SU-DHL-6 (cell line): ENCODE results near the gene KATNB1.

ENCODE experiments used
- H2AFZ ChIP-seq: fragments of 200-600 bp; sonication (generic); 2 replicates; pipeline ENCODE4 v1.6.1; 2014; ENCODE audit warnings: low read depth, mild to moderate bottlenecking, moderate library complexity, mixed read lengths, antibody characterized with exemption, low read length; ENCODE audit not compliant: severe bottlenecking
- H3F3A ChIP-seq: fragments of 200-600 bp; shearing (Covaris generic); 2 replicates; pipeline ENCODE4 v1.6.0; 2016; ENCODE audit warnings: antibody characterized with exemption, mild to moderate bottlenecking; ENCODE audit not compliant: insufficient read depth
- H3K27ac ChIP-seq: fragments of 200-600 bp; sonication (generic); 2 replicates; pipeline ENCODE4 v1.5.1; 2016; ENCODE audit warnings: low read depth, mild to moderate bottlenecking, low read length, moderate library complexity, mixed read lengths
- H3K27me3 ChIP-seq: fragments of 200-600 bp; sonication (generic), shearing (Covaris generic); 2 replicates; pipeline ENCODE4 v1.6.0; 2014; ENCODE audit warnings: mild to moderate bottlenecking, low read length
- H3K36me3 ChIP-seq: fragments of 200-600 bp; sonication (generic); 2 replicates; pipeline ENCODE4 v1.6.1; 2014; ENCODE audit warnings: mild to moderate bottlenecking, low read length, mixed read lengths
- H3K4me2 ChIP-seq: fragments of 300-600, 200-600 bp; shearing (Covaris generic), sonication (generic); 2 replicates; pipeline ENCODE4 v1.6.0; 2014; ENCODE audit warnings: low read length, low read depth, mild to moderate bottlenecking; ENCODE audit not compliant: poor library complexity, severe bottlenecking
- H3K4me3 ChIP-seq: fragments of 200-600 bp; sonication (generic); 2 replicates; pipeline ENCODE4 v1.5.1; 2014; ENCODE audit warnings: antibody characterized with exemption, low read length, mild to moderate bottlenecking, mixed read lengths; ENCODE audit not compliant: insufficient read depth, poor library complexity, severe bottlenecking
- H3K79me2 ChIP-seq: fragments of 200-600 bp; sonication (generic); 2 replicates; pipeline ENCODE4 v1.6.1; 2014; ENCODE audit warnings: mild to moderate bottlenecking, low read length, moderate library complexity; ENCODE audit not compliant: insufficient read depth
- H3K9ac ChIP-seq: fragments of 200-600 bp; sonication (generic); 2 replicates; pipeline ENCODE4 v1.7.0; 2014; ENCODE audit warnings: mild to moderate bottlenecking, low read length
- H3K9me2 ChIP-seq: fragments of 200-600 bp; sonication (generic); replicated peaks from 2 replicates; pipeline ENCODE4 v1.6.1; 2014; ENCODE audit warnings: low read length; ENCODE audit not compliant: insufficient read depth
- H3K9me3 ChIP-seq: fragments of 200-600 bp; sonication (generic); 2 replicates; pipeline ENCODE4 v1.6.1; 2014; ENCODE audit warnings: low read length, mixed read lengths; ENCODE audit not compliant: insufficient read depth
- H4K20me1 ChIP-seq: fragments of 200-600 bp; sonication (generic); 2 replicates; pipeline ENCODE4 v1.6.1; 2014; ENCODE audit warnings: low read depth, mild to moderate bottlenecking, antibody characterized with exemption, low read length, moderate library complexity, mixed read lengths
- CTCF ChIP-seq: fragments of 200-600 bp; sonication (generic); IDR thresholded peaks from one replicate; pipeline ENCODE4 v1.5.1; 2017; ENCODE audit warnings: antibody characterized with exemption, mild to moderate bottlenecking, low read length, moderate library complexity; ENCODE audit not compliant: insufficient read depth, poor library complexity, severe bottlenecking
- EZH2phosphoT487 ChIP-seq: fragments of 200-600 bp; sonication (generic), shearing (Covaris generic); conservative IDR thresholded peaks from 2 replicates; pipeline ENCODE4 v1.6.1; 2018; ENCODE audit warnings: mild to moderate bottlenecking, antibody characterized with exemption, low read length, moderate library complexity, mixed read lengths

KATNB1 gene

DNA sequence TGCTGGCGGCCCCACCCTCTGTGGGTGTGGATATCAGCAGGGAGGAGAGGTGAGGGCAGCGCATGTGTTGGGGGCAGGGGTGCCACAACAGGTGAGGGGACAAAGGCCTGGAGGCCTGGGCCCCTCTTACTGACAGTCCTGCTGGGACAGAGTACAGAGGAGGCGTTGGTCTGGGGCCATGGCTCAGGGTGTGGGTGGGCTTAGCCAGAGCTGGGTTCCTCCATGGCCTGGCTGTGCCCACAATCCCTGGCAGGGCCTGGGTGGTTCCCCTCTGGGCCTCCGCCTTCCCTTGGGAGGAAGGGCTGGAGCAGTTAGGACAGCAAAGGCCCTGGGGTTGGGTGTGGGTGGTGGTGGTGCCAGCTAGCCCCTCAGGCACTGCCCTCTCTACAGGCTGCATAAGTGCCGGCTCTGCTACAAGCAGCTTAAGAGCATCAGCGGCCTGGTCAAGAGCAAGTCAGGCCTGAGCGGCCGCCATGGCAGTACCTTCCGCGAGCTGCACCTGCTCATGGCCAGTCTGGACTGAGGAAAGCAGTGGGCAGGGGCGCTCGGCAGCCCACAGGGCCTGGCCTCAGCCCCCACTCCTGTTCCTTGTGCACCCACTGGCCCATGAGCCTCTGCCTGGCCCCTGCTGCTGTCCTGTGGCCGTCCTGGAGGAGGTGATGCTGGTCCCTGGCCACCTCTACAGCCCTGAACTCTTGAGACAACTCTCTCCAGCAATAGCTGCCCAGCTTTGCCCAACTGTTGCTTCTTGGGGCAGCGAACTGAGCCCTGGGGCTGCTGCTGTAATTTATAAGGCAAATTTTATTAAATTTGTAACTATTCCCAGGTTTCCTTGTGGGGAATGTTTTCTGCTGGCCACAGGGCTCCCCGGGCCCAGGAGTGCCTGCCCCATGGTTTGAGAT lies 21.1 kb downstream of the KATNB1 start:
- H3F3A ChIP-seq: no peaks in the 10 kb centered on the region
- no peaks in the 10 kb centered on the region for H3K36me3 ChIP-seq
- H3K79me2 ChIP-seq: no peaks in the 10 kb centered on the region
- no peaks in the 10 kb centered on the region for H3K9me3 ChIP-seq
- no peak overlapping the region for H2AFZ ChIP-seq
- no peaks in the 10 kb centered on the region for H3K9me2 ChIP-seq
- H3K9ac ChIP-seq: no peak overlapping the region
- no peaks in the 10 kb centered on the region for H4K20me1 ChIP-seq
- H3K4me2 ChIP-seq: no peak overlapping the region
- TF ChIP-seq CTCF: no peak
- H3K4me3 ChIP-seq: no peak overlapping the region
- no peak overlapping the region for H3K27ac ChIP-seq
- no peaks in the 10 kb centered on the region for H3K27me3 ChIP-seq

DNA sequence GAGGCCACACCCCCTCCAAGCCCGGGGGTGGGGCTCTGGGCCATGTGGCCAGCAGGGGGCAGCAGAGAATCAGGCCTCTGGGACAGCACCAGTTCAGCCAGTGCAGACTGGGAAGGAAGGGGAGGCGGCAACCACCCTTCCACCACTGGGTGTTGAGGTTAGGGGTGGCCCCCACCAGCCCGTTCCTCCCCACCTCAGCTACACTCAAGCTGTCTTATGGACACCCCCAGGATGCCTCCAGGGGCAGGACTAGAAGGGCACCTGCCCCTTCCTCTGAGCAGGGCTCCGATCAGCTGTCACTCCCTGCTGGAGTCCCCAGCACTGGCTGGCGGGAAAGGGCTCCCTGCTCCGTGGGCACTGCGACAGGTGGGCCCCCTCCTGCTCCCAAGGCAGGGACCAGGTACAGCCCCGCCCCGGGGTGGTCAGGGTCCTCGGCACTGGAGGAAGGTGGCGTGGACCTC lies 21.8 kb downstream of the KATNB1 start:
- no peak overlapping the region for H3K27ac ChIP-seq
- H3K79me2 ChIP-seq: no peaks in the 10 kb centered on the region
- no peak overlapping the region for H2AFZ ChIP-seq
- H3K9ac ChIP-seq: no peak overlapping the region
- H3K27me3 ChIP-seq: no peaks in the 10 kb centered on the region
- no peaks in the 10 kb centered on the region for H3K9me2 ChIP-seq
- H3K4me3 ChIP-seq: no peak overlapping the region
- H4K20me1 ChIP-seq: no peaks in the 10 kb centered on the region
- H3K9me3 ChIP-seq: no peaks in the 10 kb centered on the region
- H3K4me2 ChIP-seq: no peak overlapping the region
- no peaks in the 10 kb centered on the region for H3K36me3 ChIP-seq
- TF ChIP-seq EZH2phosphoT487: no peak
- peak; percentile 94 for TF ChIP-seq CTCF
- H3F3A ChIP-seq: no peaks in the 10 kb centered on the region

GRCh38 chr16:57757883-57758282 lies 22.3 kb downstream of the KATNB1 start:
- Histone ChIP-seq H3K4me2 (no peak overlapping the region), H3K36me3 (no peaks in the 10 kb centered on the region)

More at GRCh38 chr16:57757883-57758282, 22.3 kb downstream of the KATNB1 start:
- TF ChIP-seq CTCF: no peak
- no peak for TF ChIP-seq EZH2phosphoT487
- H3K9me2 ChIP-seq: no peaks in the 10 kb centered on the region
- H3K27ac ChIP-seq: no peak overlapping the region
- no peaks in the 10 kb centered on the region for H4K20me1 ChIP-seq
- H3K27me3 ChIP-seq: no peaks in the 10 kb centered on the region
- H3K9ac ChIP-seq: no peak overlapping the region
- H2AFZ ChIP-seq: no peak overlapping the region
- H3K4me3 ChIP-seq: no peak overlapping the region
- no peaks in the 10 kb centered on the region for H3K79me2 ChIP-seq
- no peaks in the 10 kb centered on the region for H3F3A ChIP-seq
- no peaks in the 10 kb centered on the region for H3K9me3 ChIP-seq
